Neural cell (in vitro differentiated cells): ENCODE results near the gene SPEM1. TPM values are rescaled to one million over a fixed set of nuclear protein-coding genes. Genes with fewer than 3 reads are reported as not detected.

Experiments used
- H2AFZ ChIP-seq: fragments of 200-600, 300-800 bp; sonication (generic), shearing (Covaris generic); 2 replicates; pipeline ENCODE4 v1.6.0; 2014; ENCODE audit warnings: low read depth, mild to moderate bottlenecking, antibody characterized with exemption, low read length, moderate library complexity
- H3F3A ChIP-seq: fragments of 200-600 bp; shearing (Covaris generic); 2 replicates; pipeline ENCODE4 v1.6.1; 2016; ENCODE audit warnings: mild to moderate bottlenecking, moderate library complexity, mixed read lengths, antibody characterized with exemption, low read length; ENCODE audit not compliant: insufficient read depth, poor library complexity, severe bottlenecking
- H3K27ac ChIP-seq: fragments of 200-600, 300-800 bp; sonication (generic), shearing (Covaris generic); 2 replicates; pipeline ENCODE4 v1.5.1; 2014; ENCODE audit warnings: mild to moderate bottlenecking, low read length, moderate library complexity
- H3K27me3 ChIP-seq: fragments of 300-800, 200-600 bp; sonication (generic), shearing (Covaris generic); 2 replicates; pipeline ENCODE4 v1.6.0; 2014; ENCODE audit warnings: mild to moderate bottlenecking, low read depth, low read length, moderate library complexity; ENCODE audit not compliant: insufficient read depth
- H3K36me3 ChIP-seq: fragments of 300-800, 200-600 bp; sonication (generic), shearing (Covaris generic); 2 replicates; pipeline ENCODE4 v1.5.1; 2014; ENCODE audit warnings: mild to moderate bottlenecking, antibody characterized with exemption, low read length, moderate library complexity; ENCODE audit not compliant: insufficient read depth
- H3K4me2 ChIP-seq: fragments of 300-800, 200-600 bp; sonication (generic), shearing (Covaris generic); 2 replicates; pipeline ENCODE4 v1.6.0; 2014; ENCODE audit warnings: mild to moderate bottlenecking, low read length
- H3K4me3 ChIP-seq: fragments of 300-800, 200-600 bp; sonication (generic), shearing (Covaris generic); 2 replicates; pipeline ENCODE4 v1.5.1; 2014; ENCODE audit warnings: mild to moderate bottlenecking, low read length, moderate library complexity
- H3K79me2 ChIP-seq: fragments of 200-600 bp; shearing (Covaris generic); replicated peaks from 2 replicates; pipeline ENCODE4 v1.6.0; 2014; ENCODE audit warnings: mild to moderate bottlenecking, low read length, moderate library complexity; ENCODE audit not compliant: insufficient read depth
- H3K9ac ChIP-seq: fragments of 300-800, 200-600 bp; sonication (generic), shearing (Covaris generic); 2 replicates; pipeline ENCODE4 v1.6.1; 2016; ENCODE audit warnings: mild to moderate bottlenecking, low read length, mixed read lengths
- H3K9me2 ChIP-seq: fragments of 200-600 bp; shearing (Covaris generic); 2 replicates; pipeline ENCODE4 v1.6.1; 2016; ENCODE audit warnings: mild to moderate bottlenecking, low read length, mixed read lengths; ENCODE audit not compliant: insufficient read depth
- H3K9me3 ChIP-seq: fragments of 200-600, 300-800 bp; sonication (generic), shearing (Covaris generic); 2 replicates; pipeline ENCODE4 v1.6.1; 2016; ENCODE audit warnings: mild to moderate bottlenecking, mixed run types, low read length, moderate library complexity, mixed read lengths
- H4K20me1 ChIP-seq: fragments of 200-600 bp; shearing (Covaris generic); 2 replicates; pipeline ENCODE4 v1.6.1; 2016; ENCODE audit warnings: mild to moderate bottlenecking, mixed run types; ENCODE audit not compliant: insufficient read depth
- CTCF ChIP-seq: fragments of 450-650 bp; IDR thresholded peaks from 2 replicates; pipeline ENCODE4 v1.5.1; 2014; ENCODE audit warnings: antibody characterized with exemption, mild to moderate bottlenecking, moderate library complexity; ENCODE audit not compliant: poor library complexity, severe bottlenecking
- EP300 ChIP-seq: fragments of 450-650 bp; conservative IDR thresholded peaks from 2 replicates; pipeline ENCODE4 v1.6.1; 2014; ENCODE audit warnings: antibody characterized with exemption, mild to moderate bottlenecking, moderate library complexity; ENCODE audit not compliant: poor library complexity, severe bottlenecking
- EZH2 ChIP-seq: fragments of 200-600, 300-800 bp; shearing (Covaris generic), sonication (generic); IDR thresholded peaks from 2 replicates; pipeline ENCODE4 v1.6.1; 2014; ENCODE audit warnings: antibody characterized with exemption, low read length, borderline replicate concordance, mild to moderate bottlenecking; ENCODE audit not compliant: insufficient read depth, poor library complexity, severe bottlenecking
- MXI1 ChIP-seq: fragments of 450-650 bp; conservative IDR thresholded peaks from 2 replicates; pipeline ENCODE4 v1.6.1; 2014; ENCODE audit warnings: antibody characterized with exemption, mild to moderate bottlenecking; ENCODE audit not compliant: poor library complexity, severe bottlenecking
- POLR2AphosphoS5 ChIP-seq: IDR thresholded peaks from 2 replicates; pipeline ENCODE4 v1.6.1; 2012
- RAD21 ChIP-seq: fragments of 450-650 bp; conservative IDR thresholded peaks from 2 replicates; pipeline ENCODE4 v1.6.1; 2014; ENCODE audit warnings: antibody characterized with exemption, mild to moderate bottlenecking, moderate library complexity
- SMC3 ChIP-seq: fragments of 450-650 bp; conservative IDR thresholded peaks from 2 replicates; pipeline ENCODE4 v1.6.1; 2014; ENCODE audit warnings: antibody characterized with exemption, mild to moderate bottlenecking, moderate library complexity; ENCODE audit not compliant: poor library complexity
- TAF1 ChIP-seq: IDR thresholded peaks from 2 replicates; pipeline ENCODE4 v1.6.1; 2012; ENCODE audit warnings: low read depth
- polyA plus RNA-seq: library from polyadenylated mRNA; depleted of rRNA; stranded (reverse); fragments of >200 nt; gene quantifications from 2 replicates; pipeline ENCODE4 v1.2.3, GENCODE V29; 2014
- TF ChIP-seq, protein P1 (sequence below): IDR thresholded peaks from 2 replicates; pipeline ENCODE4 v1.6.1; 2012; ENCODE audit warnings: borderline replicate concordance

The SPEM1 gene
- polyA plus RNA-seq, 1 donor from 2014 or later = not detected

- H3K36me3 ChIP-seq = no peaks in the 10 kb centered on the region
- no peaks in the 10 kb centered on the region for H3K27me3 ChIP-seq
- peak overlapping the region; percentile 88 for H3K4me3 ChIP-seq
- TF ChIP-seq, protein P1, sequence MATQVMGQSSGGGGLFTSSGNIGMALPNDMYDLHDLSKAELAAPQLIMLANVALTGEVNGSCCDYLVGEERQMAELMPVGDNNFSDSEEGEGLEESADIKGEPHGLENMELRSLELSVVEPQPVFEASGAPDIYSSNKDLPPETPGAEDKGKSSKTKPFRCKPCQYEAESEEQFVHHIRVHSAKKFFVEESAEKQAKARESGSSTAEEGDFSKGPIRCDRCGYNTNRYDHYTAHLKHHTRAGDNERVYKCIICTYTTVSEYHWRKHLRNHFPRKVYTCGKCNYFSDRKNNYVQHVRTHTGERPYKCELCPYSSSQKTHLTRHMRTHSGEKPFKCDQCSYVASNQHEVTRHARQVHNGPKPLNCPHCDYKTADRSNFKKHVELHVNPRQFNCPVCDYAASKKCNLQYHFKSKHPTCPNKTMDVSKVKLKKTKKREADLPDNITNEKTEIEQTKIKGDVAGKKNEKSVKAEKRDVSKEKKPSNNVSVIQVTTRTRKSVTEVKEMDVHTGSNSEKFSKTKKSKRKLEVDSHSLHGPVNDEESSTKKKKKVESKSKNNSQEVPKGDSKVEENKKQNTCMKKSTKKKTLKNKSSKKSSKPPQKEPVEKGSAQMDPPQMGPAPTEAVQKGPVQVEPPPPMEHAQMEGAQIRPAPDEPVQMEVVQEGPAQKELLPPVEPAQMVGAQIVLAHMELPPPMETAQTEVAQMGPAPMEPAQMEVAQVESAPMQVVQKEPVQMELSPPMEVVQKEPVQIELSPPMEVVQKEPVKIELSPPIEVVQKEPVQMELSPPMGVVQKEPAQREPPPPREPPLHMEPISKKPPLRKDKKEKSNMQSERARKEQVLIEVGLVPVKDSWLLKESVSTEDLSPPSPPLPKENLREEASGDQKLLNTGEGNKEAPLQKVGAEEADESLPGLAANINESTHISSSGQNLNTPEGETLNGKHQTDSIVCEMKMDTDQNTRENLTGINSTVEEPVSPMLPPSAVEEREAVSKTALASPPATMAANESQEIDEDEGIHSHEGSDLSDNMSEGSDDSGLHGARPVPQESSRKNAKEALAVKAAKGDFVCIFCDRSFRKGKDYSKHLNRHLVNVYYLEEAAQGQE = no peak
- no peak for TF ChIP-seq RAD21
- TF ChIP-seq CTCF = no peak
- no peak for TF ChIP-seq TAF1
- no peak for TF ChIP-seq POLR2AphosphoS5
- TF ChIP-seq EZH2 = no peak
- no peak for TF ChIP-seq SMC3
- no peak for TF ChIP-seq EP300
- no peak for TF ChIP-seq MXI1
- peaks cover 32% of the 10 kb centered on the region for H3K79me2 ChIP-seq
- peaks cover 2% of the 10 kb centered on the region for H4K20me1 ChIP-seq
- H3K9me2 ChIP-seq = no peaks in the 10 kb centered on the region
- H3K9ac ChIP-seq = peak overlapping the region; percentile 98
- peak overlapping the region; percentile 76 for H2AFZ ChIP-seq
- peak overlapping the region; percentile 98 for H3K27ac ChIP-seq
- no peaks in the 10 kb centered on the region for H3K9me3 ChIP-seq
- peaks cover 5% of the 10 kb centered on the region for H3F3A ChIP-seq
- H3K4me2 ChIP-seq = peak overlapping the region; percentile 86
Measured at GRCh38 chr17:7403727-7403976, 16.5 kb upstream of the SPEM1 start.

DNA sequence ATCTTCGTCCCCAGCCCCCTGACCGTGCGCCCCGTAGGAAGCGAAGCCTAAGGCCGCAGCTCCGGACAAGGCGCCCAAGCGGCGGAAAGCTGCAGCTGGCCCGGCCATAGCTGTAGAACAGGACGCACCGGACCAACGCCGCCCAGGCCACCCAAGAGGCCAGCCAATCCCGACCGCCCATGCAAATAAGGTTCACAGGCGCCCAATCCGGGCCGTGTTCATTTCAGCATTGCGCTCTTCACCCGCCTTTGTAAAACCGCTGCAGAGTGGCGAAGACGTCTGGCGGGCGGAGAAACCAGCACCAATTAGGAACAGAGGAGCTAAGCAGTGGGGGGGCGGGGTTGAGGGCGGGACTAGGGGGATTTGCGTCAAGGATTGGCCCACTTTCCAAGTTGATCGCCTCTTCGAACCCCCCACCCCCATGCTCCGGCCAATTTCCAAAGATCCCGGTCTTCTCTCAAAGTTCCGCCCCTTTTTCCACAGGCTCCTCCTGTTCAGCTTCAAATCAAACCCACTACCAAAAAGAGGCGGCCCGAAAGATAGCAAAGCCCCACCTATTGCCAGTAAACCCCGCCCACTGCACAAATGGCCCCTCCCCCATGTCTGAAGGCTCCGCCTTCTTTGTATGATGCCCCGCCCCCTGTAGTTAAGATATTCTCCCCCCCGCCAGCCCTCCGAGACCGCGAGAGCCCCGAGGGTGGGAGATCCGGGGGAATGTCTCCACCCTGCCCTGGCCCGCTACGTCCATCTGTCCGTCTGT lies 16.0 kb upstream of the SPEM1 start, which contains the start of gene TMEM256:
Gene TMEM256, minus strand, starts transcription at position 121 of the 760 bp plus-strand sequence. Its CDS starts 13 bp downstream, at position 108.
- no peak for TF ChIP-seq EZH2
- peak; percentile 51 for TF ChIP-seq TAF1
- peak; percentile 37 for TF ChIP-seq CTCF
- no peak for TF ChIP-seq RAD21
- peak; percentile 91 for TF ChIP-seq POLR2AphosphoS5
- TF ChIP-seq SMC3 = no peak
- TF ChIP-seq, protein P1 = peak; percentile 40
- peak; percentile 49 for TF ChIP-seq MXI1
- peak within 1 kb of the TSS; percentile 86 for H3K4me2 ChIP-seq
- H3K4me3 ChIP-seq = peak within 1 kb of the TSS; percentile 88
- no peaks in the 10 kb centered on the region for H3K9me2 ChIP-seq
- peaks cover 2% of the 10 kb centered on the region for H4K20me1 ChIP-seq
- H3K27ac ChIP-seq = peak within 1 kb of the TSS; percentile 98
- peaks cover 32% of the 10 kb centered on the region for H3K79me2 ChIP-seq
- peak within 1 kb of the TSS; percentile 76 for H2AFZ ChIP-seq
- H3K36me3 ChIP-seq = no peaks in the 10 kb centered on the region
- H3F3A ChIP-seq = peaks cover 5% of the 10 kb centered on the region
- no peaks in the 10 kb centered on the region for H3K27me3 ChIP-seq
- H3K9ac ChIP-seq = peak within 1 kb of the TSS; percentile 98
- no peaks in the 10 kb centered on the region for H3K9me3 ChIP-seq
